ENCODE results near the gene ZNF296.
"Not testable (repeated sequence)": the region's sequence is repeated elsewhere in the genome, so short reads cannot be mapped to it uniquely, and the experiment has no call there.

The ZNF296 gene

DNA sequence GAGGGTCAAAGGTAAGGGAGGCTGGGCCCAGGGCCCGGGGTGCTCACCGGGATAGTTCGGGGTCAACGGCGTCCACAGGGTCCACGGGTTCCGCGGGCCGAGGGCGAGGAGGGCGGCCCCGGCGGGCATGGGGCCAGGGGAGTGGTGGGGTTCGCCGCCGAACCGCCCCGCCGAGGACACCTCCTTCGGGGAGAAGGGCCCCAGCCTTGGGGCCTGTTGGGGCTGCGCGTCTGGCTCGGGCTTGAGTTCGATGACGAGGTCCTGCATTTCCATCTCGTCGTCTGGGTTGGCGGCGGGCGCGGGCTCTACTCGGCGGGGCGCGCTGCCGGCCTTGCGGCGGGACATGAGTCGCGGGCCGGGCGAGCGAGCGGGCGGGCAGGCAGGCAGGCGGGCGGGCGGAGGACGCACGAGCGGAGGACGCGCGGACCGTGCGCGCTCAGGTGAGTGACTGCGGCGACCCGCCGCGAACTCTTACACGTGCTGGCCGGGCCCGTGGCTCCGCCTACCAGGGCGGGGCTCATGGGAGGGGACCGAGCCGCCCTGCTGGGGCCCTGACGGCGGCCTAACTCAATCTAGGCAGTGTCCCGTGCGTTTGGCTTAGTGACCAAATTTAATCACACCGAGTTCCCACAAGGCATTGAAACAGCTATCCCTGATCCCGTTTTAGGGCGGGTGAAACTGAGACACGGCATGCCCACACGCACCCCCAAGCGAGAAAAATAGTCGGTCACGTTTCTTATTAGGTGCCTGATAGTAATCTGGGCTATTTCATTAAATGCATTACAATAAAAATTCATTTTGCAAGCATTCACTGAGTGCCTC is at the start of gene ZNF296:
Gene ZNF296, minus strand, starts transcription at position 450 of the 822 bp plus-strand sequence. Its CDS starts 105 bp downstream, at position 345.
- no peak for DNase-seq

DNA sequence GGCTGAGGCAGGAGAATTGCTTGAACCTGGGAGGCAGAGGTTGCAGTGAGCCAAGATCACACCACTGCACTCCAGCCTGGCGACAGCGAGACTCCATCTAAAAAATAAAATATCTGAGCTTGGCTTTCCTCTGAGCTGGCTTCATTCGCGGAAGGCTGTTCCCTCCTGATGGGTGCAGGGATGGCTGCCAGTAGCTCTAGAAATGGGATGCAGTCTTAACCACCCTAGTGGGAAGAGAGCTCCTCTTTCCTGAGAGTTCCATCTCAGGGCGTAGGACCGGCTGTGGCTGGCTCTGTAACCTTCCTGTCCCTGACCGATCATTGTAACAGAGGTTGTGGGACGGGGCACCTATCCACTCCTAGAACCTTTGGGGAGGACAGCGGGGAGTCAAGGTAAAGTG is 49.1 kb upstream of the ZNF296 start:
- DNase-seq, result no peak

DNA sequence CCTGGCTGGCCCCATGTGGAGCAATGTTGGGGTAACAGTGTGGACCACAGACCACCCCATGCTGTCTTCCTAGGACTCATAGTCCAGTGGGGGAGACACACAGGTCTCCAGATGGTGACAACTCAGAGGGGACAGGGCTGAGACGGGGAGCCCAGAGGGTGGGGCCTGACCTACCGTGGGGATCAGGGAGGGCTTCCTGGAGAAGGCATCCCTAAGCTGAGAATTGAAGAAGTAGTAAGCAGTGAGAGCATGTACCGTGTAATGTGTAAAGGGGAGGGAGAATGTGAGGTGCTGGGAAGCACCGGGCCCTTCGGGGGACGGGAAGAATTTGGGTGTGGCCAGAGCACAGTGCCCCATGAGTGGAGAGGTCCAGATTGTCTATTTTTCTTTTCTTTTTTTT is 47.7 kb upstream of the ZNF296 start:
- DNase-seq, result no peak

DNA sequence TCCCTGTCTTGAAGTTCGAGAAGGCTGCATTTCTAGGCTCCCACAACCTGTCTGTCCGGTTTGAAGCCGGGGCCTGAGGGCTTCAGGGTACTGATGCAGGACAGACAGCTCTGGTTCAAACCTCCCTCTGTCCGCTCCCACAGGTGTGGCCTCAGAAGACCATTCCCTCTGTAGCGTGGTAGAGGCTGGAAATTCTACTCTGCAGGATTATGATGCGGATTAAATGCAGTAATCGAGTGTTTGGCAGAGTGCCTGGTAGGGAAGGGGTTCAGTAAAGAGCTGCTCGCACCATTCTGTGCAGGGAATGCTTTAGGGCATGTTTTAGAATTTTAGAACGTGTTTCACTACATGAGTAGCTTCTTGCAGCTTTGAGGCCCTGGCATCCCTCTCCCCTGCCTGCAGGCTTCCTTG is 47.2 kb upstream of the ZNF296 start:
- no peak for DNase-seq

DNA sequence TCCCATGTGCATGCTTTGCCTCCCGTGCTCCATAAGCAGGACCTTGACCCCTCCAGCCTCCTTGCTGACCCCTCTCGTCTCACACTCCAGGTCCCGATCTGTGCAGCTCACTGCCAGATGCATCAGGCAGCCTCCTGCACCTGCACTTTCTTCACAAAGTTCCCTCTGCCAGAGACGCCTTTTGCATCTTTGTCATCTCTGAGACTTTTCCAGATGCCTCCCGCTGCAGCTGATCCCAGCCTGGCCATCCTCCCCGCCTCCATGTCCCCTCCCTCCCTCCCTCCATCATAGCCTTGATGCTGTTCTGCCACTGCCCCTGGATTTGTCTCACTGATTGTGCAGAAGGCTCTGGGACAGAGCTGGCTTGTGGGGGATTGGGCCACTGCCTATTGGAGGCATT is 46.6 kb upstream of the ZNF296 start:
- DNase-seq, result no peak

GRCh38 chr19:45121827-45122345 is 45.6 kb upstream of the ZNF296 start:
- DNase-seq, result no peak

GRCh38 chr19:45119582-45119981 is 43.3 kb upstream of the ZNF296 start:
- DNase-seq, result no peak

GRCh38 chr19:45118591-45119355 is 42.5 kb upstream of the ZNF296 start:
- not testable (repeated sequence) for DNase-seq

DNA sequence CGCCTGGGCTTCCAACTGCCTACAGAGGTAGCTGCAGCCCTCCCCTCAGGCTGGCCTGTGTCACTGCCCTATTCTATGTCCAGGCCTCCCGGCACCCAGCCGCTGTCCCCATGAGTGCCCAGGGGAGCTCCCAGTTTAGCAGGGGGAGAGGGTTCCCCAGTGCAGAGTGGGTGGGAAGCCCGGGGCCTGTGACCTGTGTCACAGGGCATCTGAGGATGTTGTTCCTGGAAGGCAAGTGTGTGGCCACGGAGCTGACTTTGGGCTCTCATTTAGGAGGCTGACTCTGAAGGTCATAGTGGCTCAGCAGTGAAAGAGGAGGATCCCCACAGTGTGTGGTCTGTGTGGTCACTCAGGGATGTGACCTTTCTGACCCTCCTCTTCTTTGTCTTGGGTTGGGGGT is 41.8 kb upstream of the ZNF296 start:
- DNase-seq, result no peak

DNA sequence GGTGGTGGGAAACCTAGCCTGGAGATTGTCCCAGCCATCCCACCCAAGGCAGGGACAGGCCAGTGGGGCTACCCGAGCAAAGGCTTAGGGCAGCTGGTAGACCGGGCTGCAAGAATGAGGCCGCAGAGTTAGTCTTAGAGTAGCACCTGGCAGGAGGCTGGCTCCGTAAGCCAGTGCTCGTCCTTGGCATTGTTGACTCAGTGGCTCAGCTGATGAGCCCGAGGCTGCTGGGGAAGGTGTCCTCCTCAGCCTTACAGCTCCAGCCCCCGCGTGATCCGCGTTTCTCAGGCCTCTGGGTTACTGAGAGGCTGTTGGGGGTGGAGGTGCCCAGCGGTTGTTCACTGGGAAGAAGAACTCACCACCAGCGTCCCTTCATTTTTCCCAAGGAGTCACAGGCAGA is 41.4 kb upstream of the ZNF296 start:
- no peak for DNase-seq

- no peak for DNase-seq
These were observed 40.9 kb upstream of the ZNF296 start for GRCh38 chr19:45117167-45117594.

- DNase-seq, result no peak
These were observed 39.7 kb upstream of the ZNF296 start for GRCh38 chr19:45115809-45116615.

GRCh38 chr19:45114116-45114515 is 37.8 kb upstream of the ZNF296 start:
- DNase-seq, result no peak

DNA sequence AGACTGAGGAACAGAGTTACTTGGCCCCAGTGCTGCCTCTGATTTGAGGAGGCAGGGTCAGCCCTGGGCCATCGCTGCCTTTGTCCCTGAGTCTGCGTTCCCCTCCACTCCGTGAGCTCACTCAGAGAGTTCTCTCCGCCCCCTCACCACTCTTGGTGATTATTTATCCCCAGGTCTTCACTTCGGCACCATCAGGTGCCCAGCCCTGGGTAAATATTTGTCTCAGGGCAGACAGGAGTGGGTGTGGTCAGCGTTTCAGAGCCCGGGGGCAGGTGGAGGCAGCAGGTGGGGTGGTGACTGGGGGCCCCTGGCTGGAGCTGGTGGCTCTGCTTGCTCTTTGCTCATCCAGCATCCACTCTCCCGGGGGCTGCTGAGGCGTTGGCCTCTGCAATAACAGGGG is 37.4 kb upstream of the ZNF296 start:
- no peak for DNase-seq

- no peak for DNase-seq
These were observed 36.0 kb upstream of the ZNF296 start for GRCh38 chr19:45112111-45112827.

DNA sequence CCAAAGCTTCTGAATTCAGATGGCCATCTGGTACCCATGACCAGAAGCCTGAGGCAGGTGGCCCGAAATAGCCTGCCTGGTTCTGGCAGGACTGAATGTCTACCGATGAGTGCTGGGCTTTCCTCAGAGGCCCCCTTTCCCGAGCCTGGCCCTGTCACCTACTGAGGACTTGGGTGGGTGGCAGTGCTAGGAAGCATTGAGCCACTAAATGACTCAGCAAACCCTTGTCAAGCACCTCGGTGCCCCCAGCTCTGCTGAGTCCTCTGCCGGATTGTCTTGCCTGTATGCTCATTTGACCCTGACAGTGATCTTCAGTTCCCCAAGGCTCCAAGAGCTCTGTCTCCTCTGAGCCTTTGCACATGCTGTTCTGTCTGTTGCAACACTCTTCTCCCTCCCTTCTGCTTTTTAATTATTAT is 34.6 kb upstream of the ZNF296 start:
- no peak for DNase-seq

DNA sequence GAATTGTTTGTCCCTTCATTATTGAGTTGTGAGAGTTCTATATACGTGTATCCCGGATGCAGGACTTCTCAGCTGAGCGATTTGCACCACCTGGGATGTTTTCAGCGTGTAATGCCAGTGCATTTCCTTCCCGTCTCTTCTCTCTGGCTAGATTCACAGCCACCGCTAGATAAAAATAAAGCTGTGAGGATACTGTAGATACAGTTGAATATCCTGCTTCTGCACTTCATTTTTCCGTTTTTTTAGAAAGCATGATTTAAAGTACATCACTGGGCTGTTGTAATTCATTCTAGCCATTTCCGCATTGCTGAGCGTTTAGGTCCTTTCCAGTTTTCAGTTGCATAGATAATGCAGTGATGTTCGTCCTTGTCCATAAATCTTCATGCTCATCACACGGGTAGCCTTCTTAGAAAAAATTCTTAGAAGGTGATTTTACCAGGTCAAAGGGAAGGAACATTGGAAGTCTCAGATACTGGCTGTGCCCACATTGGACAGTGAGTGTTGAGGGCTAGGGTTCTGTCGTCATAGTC is 31.4 kb upstream of the ZNF296 start:
- DNase-seq, result no peak

DNA sequence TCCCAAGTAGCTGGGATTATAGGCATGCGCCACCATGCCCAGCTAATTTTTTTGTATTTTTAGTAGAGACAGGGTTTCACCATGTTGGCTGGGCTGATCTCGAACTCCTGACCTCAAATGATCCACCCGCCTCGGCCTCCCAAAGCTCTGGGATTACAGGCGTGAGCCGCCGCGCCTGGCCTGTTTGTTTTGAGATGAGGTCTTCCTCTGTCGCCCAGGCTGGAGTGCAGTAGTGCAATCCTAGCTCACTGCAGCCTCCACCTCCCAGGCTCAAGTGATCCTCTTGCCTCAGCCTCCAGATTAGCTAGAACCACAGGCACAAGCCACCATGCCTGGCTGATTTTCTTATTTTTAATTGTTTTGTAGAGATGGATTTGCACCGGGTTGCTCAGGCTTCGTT is 30.1 kb upstream of the ZNF296 start:
- not testable (repeated sequence) for DNase-seq

GRCh38 chr19:45104658-45105349 is 28.5 kb upstream of the ZNF296 start:
- no peak for DNase-seq

DNA sequence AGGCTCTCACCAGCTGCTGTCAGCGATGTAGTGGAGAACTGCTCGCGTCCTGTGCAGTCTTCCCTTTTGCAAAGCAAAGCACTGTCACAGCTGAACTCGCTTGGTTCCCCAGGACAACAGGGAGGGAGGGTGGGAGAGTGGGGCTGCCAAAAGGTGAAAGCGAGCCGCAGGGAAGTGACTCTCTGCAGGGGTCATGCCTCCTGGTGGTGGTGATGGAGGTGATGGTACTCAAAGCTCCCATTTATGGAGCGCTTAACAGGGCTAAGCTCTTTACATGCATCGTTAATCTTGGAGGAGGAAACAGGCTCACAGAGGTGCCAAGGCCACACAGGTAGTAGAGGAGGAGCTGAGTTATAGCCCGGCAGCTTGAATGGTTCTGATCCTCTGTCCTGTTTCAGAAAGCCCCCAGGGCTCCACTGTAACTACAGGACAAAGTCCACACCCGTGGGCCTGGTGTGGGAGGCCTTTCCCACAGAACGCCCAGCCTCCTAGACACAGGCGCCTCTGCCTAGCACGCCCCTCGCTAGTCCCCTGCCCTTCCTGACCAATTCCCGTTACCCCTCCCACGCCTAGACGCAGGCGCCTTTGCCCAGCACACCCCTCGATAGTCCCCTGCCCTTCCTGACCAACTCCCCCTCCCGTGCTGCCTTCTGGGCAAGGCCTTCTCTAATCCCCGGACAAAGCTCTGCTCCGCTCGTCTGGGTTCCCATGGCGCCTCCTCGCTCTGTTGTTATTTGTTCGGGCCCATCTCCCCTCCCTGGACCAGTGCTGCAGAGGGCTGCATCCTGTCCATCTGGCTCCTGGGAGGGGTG is 27.4 kb upstream of the ZNF296 start:
- no peak for DNase-seq

GRCh38 chr19:45103156-45103507 is 26.9 kb upstream of the ZNF296 start:
- DNase-seq, result no peak
